K562 (cell line): ENCODE results near the gene LRRC74B. TPM values are rescaled to one million over a fixed set of nuclear protein-coding genes. Genes with fewer than 3 reads are reported as not detected.
A peak's percentile ranks its signal among the peaks of the same experiment; 100 is the strongest.

ENCODE experiments used
- ATAC-seq: fragments of 200-7000 bp; cut with Tn5 transposase; 3 replicates; pipeline ENCODE4 v1.9.1; 2020; ENCODE audit warnings: moderate library complexity
- BruUV-seq: library from RNA; stranded (reverse); fragments of 400-500 nt; replicated peaks from 2 replicates; lab custom pipeline; 2021; lab: Mats Ljungman, UMichigan
- CTCF ChIA-PET: fragments of 300-600 bp; formaldehyde crosslinking; extraction: SDS; loops from one replicate; lab custom pipeline; 2021; ENCODE audit warnings: low intra/inter-chr PET ratio; lab: Yijun Ruan, JAX
- POLR2A ChIA-PET: fragments of 300-600, 350-650 bp; sonication (Branson Sonifier 250); formaldehyde crosslinking; extraction: SDS; loops from one replicate; lab custom pipeline; 2021; ENCODE audit warnings: antibody characterized with exemption, inconsistent platforms; lab: Yijun Ruan, JAX
- DNase-seq, 4 experiments: peaks; one replicate each; pipeline versions ENCODE4 v3.0.0 to v3.0.0-alpha.2; 2011 to 2018; ENCODE audit warnings: low spot score in 3 of 4, mixed read lengths in 3 of 4; ENCODE audit errors: extremely low read depth in 1 of 4
- FAIRE-seq: peaks from 2 replicates; lab custom pipeline; 2011; peaks lifted over from hg19 to GRCh38; lab: Jason Lieb, UNC
- H2AFZ ChIP-seq: 2 replicates; pipeline ENCODE4 v1.6.0; 2011; ENCODE audit warnings: low read depth, low read length, control low read depth, inconsistent platforms
- H3K27ac ChIP-seq: fragments of 200-600 bp; 3 replicates; pipeline ENCODE4 v1.8.0; 2011; ENCODE audit warnings: low read depth, mild to moderate bottlenecking, control low read depth, inconsistent platforms, low read length, moderate library complexity, mixed read lengths; ENCODE audit errors: extremely low read depth
- H3K27me3 ChIP-seq, 2 experiments: fragments of 300-600 bp in 1 of 2; 2 replicates in 1 of 2; 3 replicates in 1 of 2; pipeline versions ENCODE4 v1.6.0 to v1.8.0; 2011; ENCODE audit warnings: inconsistent platforms in 2 of 2, low read length in 2 of 2, mild to moderate bottlenecking in 1 of 2, mixed read lengths in 1 of 2, moderate library complexity in 1 of 2; ENCODE audit not compliant: control insufficient read depth in 2 of 2, insufficient read depth in 2 of 2
- H3K36me3 ChIP-seq: fragments of 300-600 bp; 3 replicates; pipeline ENCODE4 v1.8.0; 2011; ENCODE audit warnings: mild to moderate bottlenecking, low read length, inconsistent platforms; ENCODE audit not compliant: control insufficient read depth, insufficient read depth
- H3K4me1 ChIP-seq, 2 experiments: fragments of 200-600 bp in 1 of 2; replicated peaks in 1 of 2; 2 replicates in 1 of 2; 3 replicates in 1 of 2; pipeline versions ENCODE4 v1.5.1 to v1.8.0; 2011; ENCODE audit warnings: inconsistent platforms in 2 of 2, low read length in 2 of 2, mild to moderate bottlenecking in 1 of 2, mixed read lengths in 1 of 2, moderate library complexity in 1 of 2; ENCODE audit not compliant: control insufficient read depth in 2 of 2, insufficient read depth in 2 of 2
- H3K4me2 ChIP-seq: 2 replicates; pipeline ENCODE4 v1.6.1; 2011; ENCODE audit warnings: low read length, control low read depth, inconsistent platforms, mixed read lengths; ENCODE audit not compliant: insufficient read depth
- H3K4me3 ChIP-seq: fragments of 200-600 bp; sonication (generic), shearing (Covaris generic); 2 replicates; pipeline ENCODE4 v1.5.1; 2016; ENCODE audit warnings: control low read depth, inconsistent platforms
- H3K79me2 ChIP-seq: fragments of 200-600 bp; 3 replicates; pipeline ENCODE4 v1.8.0; 2011; ENCODE audit warnings: low read length, inconsistent platforms; ENCODE audit not compliant: control insufficient read depth, insufficient read depth
- H3K9ac ChIP-seq, 2 experiments: 2 replicates each; pipeline versions ENCODE4 v1.6.0 to v1.6.1; 2011; ENCODE audit warnings: low read depth in 2 of 2, low read length in 2 of 2, control low read depth in 1 of 2, inconsistent platforms in 1 of 2, mild to moderate bottlenecking in 1 of 2, mixed read lengths in 1 of 2; ENCODE audit not compliant: insufficient read depth in 1 of 2
- H3K9me1 ChIP-seq: one replicate; pipeline ENCODE4 v1.6.0; 2011; ENCODE audit warnings: inconsistent platforms, mild to moderate bottlenecking, low read length, moderate library complexity; ENCODE audit not compliant: control insufficient read depth, insufficient read depth
- H3K9me3 ChIP-seq: replicated peaks from 2 replicates; pipeline ENCODE4 v1.5.1; 2011; ENCODE audit warnings: low read depth, low read length, inconsistent platforms; ENCODE audit not compliant: control insufficient read depth, insufficient read depth
- H4K20me1 ChIP-seq: replicated peaks from 2 replicates; pipeline ENCODE4 v1.6.1; 2011; ENCODE audit warnings: low read length, inconsistent platforms, mixed read lengths; ENCODE audit not compliant: control insufficient read depth, insufficient read depth
- ARHGAP35 ChIP-seq: fragments of 450-650 bp; IDR thresholded peaks from 2 replicates; pipeline ENCODE4 v1.6.1; 2018; ENCODE audit not compliant: partially characterized antibody
- C11orf30 ChIP-seq: fragments of 450-650 bp; IDR thresholded peaks from 2 replicates; pipeline ENCODE4 v1.6.1; 2016; ENCODE audit warnings: low read depth, mild to moderate bottlenecking
- CXXC5 ChIP-seq: fragments of 250-450 bp; sonication (Bioruptor Pico); IDR thresholded peaks from 2 replicates; pipeline ENCODE4 v1.8.0; 2022; ENCODE audit warnings: inconsistent platforms, mild to moderate bottlenecking, moderate library complexity
- MEIS2 ChIP-seq: fragments of 450-650 bp; IDR thresholded peaks from 2 replicates; pipeline ENCODE4 v1.6.1; 2014; ENCODE audit warnings: mild to moderate bottlenecking; ENCODE audit not compliant: partially characterized antibody
- STAG1 ChIP-seq: sonication (generic); formaldehyde crosslinking; IDR thresholded peaks from 2 replicates; pipeline ENCODE4 v1.5.0; 2020; ENCODE audit warnings: missing genetic modification reagents, borderline replicate concordance
- TEAD4 ChIP-seq, 2 experiments: sonication (generic) in 1 of 2; formaldehyde crosslinking in 1 of 2; IDR thresholded peaks; 2 replicates each; pipeline versions ENCODE4 v1.6.1 to v1.8.0; 2012 to 2022; ENCODE audit warnings: borderline replicate concordance in 1 of 2, inconsistent platforms in 1 of 2, low read length in 1 of 2, mild to moderate bottlenecking in 1 of 2, missing genetic modification reagents in 1 of 2
- ZNF184 ChIP-seq: sonication (generic); formaldehyde crosslinking; IDR thresholded peaks from 2 replicates; pipeline ENCODE4 v1.5.0; 2020; ENCODE audit warnings: missing genetic modification reagents
- WGBS: fragments of 100-300 bp; shearing (Covaris generic); methylation state at CpG from one replicate; pipeline ENCODE4 v1.1.6; 2016; ENCODE audit warnings: low coverage, mixed read lengths; ENCODE audit not compliant: insufficient coverage; ENCODE audit errors: missing lambda C conversion rate; 5-methylcytosine and 5-hydroxymethylcytosine counted together
- in situ Hi-C: fragments of 300-500 bp; cut with MboI; formaldehyde crosslinking; loops from 4 replicates; pipeline ENCODE4 v1.15.0; 2018; ENCODE audit warnings: inconsistent platforms, mixed read lengths
- intact Hi-C: fragments of 100-400 bp; cut with micrococcal nuclease; formaldehyde crosslinking; loops from 2 replicates; pipeline ENCODE4 v1.14.2; 2022
- polyA plus RNA-seq, 8 experiments: library from polyadenylated mRNA; depleted of rRNA in 4 of 8; stranded (reverse) in 5 of 8; unstranded in 3 of 8; fragments of >200 nt; fragmentation: Nextera tagmentation in 2 of 8; fragmentation: Illumina TruSeq in 1 of 8; extraction: Ambion mirVana in 2 of 8; extraction: Trizol in 1 of 8; gene quantifications; 2 replicates each; pipeline versions ENCODE4 v1.2.1 to v1.2.3, GENCODE V29; 2011 to 2014; ENCODE audit warnings: inconsistent platforms in 1 of 8, missing spikeins in 1 of 8
- total RNA-seq, 7 experiments: library from RNA; depleted of rRNA in 6 of 7; stranded (reverse); fragments of >200 nt in 6 of 7; fragmentation: Illumina TruSeq in 2 of 7; extraction: Trizol in 2 of 7; gene quantifications; 2 replicates each; pipeline versions ENCODE4 v1.2.1 to v1.2.3, GENCODE V29; 2011 to 2021; ENCODE audit warnings: low replicate concordance in 1 of 7
- TF ChIP-seq, protein P1 (sequence below), 2 experiments: fragments of 150-350 bp in 1 of 2; IDR thresholded peaks; 2 replicates each; pipeline ENCODE4 v1.6.1; 2012 to 2016; ENCODE audit warnings: low read depth in 2 of 2, low read length in 2 of 2, mild to moderate bottlenecking in 1 of 2, moderate library complexity in 1 of 2
- TF ChIP-seq, protein P2 (sequence below): fragments of 250-450 bp; sonication (Bioruptor Pico); IDR thresholded peaks from 2 replicates; pipeline ENCODE4 v1.4.0; 2020; ENCODE audit warnings: mild to moderate bottlenecking, moderate library complexity, borderline replicate concordance
- TF ChIP-seq, protein P3 (sequence below): sonication (generic); formaldehyde crosslinking; IDR thresholded peaks from 2 replicates; pipeline ENCODE4 v1.8.1; 2022; ENCODE audit warnings: missing genetic modification reagents

Gene LRRC74B
- total and polyA plus RNA-seq, 9 of the 15 experiments (the other 6 are each of a cell fraction or from before 2014, with no cell fraction given) = not detected

DNA sequence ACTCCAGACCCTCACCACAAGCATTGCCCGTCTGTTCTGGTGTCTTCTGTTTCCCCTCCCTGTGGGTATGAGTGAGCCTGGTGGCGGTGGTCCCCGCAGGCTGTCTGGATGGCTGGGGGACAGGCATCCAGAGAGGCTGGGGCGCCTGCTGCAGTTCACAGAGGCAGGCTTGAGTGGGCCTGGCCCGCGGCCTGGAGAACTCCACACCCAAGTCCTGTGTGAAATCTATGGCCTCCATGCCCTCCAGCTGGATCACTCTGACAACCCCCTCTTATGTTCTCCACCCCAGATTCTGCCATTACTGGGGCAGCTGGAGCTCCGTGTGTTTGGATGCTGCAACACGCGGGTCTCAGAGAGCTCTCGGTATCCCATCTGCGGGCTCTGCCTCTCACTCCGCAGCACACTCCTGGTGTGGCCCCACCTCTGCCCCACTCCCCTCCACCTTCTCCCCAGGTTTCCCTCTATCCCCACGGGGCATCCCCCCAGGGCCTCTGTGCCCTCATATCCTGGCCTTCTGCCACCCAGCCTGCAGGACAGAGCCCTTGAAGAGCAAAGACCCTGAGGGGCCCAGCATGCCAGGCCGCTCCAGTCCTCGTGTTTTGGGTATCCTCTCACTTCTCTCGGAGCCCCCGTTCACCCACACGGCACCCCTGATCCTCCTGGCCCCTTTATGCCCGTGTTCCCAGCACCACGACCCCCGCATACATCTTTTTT lies 31.3 kb downstream of the LRRC74B start (continued):
- TF ChIP-seq, protein P1, sequence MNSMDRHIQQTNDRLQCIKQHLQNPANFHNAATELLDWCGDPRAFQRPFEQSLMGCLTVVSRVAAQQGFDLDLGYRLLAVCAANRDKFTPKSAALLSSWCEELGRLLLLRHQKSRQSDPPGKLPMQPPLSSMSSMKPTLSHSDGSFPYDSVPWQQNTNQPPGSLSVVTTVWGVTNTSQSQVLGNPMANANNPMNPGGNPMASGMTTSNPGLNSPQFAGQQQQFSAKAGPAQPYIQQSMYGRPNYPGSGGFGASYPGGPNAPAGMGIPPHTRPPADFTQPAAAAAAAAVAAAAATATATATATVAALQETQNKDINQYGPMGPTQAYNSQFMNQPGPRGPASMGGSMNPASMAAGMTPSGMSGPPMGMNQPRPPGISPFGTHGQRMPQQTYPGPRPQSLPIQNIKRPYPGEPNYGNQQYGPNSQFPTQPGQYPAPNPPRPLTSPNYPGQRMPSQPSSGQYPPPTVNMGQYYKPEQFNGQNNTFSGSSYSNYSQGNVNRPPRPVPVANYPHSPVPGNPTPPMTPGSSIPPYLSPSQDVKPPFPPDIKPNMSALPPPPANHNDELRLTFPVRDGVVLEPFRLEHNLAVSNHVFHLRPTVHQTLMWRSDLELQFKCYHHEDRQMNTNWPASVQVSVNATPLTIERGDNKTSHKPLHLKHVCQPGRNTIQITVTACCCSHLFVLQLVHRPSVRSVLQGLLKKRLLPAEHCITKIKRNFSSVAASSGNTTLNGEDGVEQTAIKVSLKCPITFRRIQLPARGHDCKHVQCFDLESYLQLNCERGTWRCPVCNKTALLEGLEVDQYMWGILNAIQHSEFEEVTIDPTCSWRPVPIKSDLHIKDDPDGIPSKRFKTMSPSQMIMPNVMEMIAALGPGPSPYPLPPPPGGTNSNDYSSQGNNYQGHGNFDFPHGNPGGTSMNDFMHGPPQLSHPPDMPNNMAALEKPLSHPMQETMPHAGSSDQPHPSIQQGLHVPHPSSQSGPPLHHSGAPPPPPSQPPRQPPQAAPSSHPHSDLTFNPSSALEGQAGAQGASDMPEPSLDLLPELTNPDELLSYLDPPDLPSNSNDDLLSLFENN (IDR thresholded peaks at IDR 0.05; ENCODE audit: low read depth in 2 of 2, low read length in 2 of 2) = no peak
- TF ChIP-seq TEAD4 (IDR thresholded peaks at IDR 0.05; ENCODE audit: low read length) = no peak
- peak; percentile 71; the same call in 1 of the 2 replicates for TF ChIP-seq TEAD4 (CRISPR knock-in tag; IDR thresholded peaks at IDR 0.05; ENCODE audit: borderline replicate concordance)

DNA sequence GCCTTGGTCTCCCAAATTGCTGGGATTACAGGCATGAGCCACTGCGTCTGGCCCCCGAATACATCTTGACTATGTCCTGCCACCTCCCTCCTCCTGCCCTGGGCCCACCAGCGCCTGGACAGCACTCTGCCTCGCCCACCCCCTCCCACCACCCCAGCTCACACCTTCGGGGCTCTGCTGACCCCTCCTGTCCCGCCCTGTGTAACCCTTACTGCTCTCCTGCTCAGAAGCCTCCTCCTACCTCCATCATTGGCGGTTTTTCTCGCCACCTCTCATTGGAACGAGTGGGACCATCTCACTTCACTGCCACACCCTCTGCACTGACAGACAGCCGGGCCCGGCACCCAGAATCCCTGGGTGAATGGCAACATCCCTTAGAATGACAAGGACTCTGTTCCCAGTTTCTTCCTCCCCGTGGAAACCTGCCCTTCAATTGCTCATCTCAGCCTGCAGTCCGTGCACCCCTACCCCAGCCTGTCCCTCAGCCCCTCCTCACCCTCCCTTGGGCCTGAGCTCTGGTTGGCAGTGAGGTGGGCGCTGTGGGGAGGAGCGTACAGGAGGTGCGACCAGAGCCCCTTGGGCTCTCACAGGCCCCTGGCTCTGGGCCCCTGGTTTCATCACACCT lies 32.2 kb downstream of the LRRC74B start:
- H3K27me3 ChIP-seq = peaks cover 65 to 78% of the 10 kb centered on the region in 2 experiments
- DNase-seq (peak in 1 of 4 experiments; percentile 60), ATAC-seq (peak; percentile 18), FAIRE-seq (no peak)
- H3K27ac ChIP-seq = no peak overlapping the region
- WGBS = 3% methylated on average over 16 of the region's 16 CpGs
- peaks cover 9% of the 10 kb centered on the region for H4K20me1 ChIP-seq
- no peaks in the 10 kb centered on the region for H3K9me3 ChIP-seq
- H3K4me1 ChIP-seq = peaks cover 0 to 25% of the 10 kb centered on the region in 2 experiments; a peak in 2 of 5 replicates
- no TSS peak for BruUV-seq
- H3K79me2 ChIP-seq = no peaks in the 10 kb centered on the region
- no peak overlapping the region for H2AFZ ChIP-seq
- POLR2A ChIA-PET = interaction anchor here (0.5 to 1.2 kb wide), 4 partner anchors 8 to 1971 kb away, joined by 3 to 6 read pairs (median 4); no protein-coding TSS in a partner anchor
- H3K9ac ChIP-seq = peak overlapping the region in 1 of 2 experiments; percentile 43; a peak in 1 of 4 replicates
- H3K4me2 ChIP-seq = no peak overlapping the region
- H3K36me3 ChIP-seq = no peaks in the 10 kb centered on the region
- no peak overlapping the region for H3K4me3 ChIP-seq
- no peaks in the 10 kb centered on the region for H3K9me1 ChIP-seq
- intact Hi-C loops = no loop called here
- in situ Hi-C loops = no loop called here
- CTCF ChIA-PET = no interaction called here
- TF ChIP-seq CXXC5 (CRISPR knock-in tag) (no peak), C11orf30 (no peak), MEIS2 (no peak), ZNF184 (0 out of 2 replicates have a peak, but pooled peaks have one; percentile 18), STAG1 (CRISPR knock-in tag) (no peak), ARHGAP35 (no peak)
- TF ChIP-seq, protein P2, sequence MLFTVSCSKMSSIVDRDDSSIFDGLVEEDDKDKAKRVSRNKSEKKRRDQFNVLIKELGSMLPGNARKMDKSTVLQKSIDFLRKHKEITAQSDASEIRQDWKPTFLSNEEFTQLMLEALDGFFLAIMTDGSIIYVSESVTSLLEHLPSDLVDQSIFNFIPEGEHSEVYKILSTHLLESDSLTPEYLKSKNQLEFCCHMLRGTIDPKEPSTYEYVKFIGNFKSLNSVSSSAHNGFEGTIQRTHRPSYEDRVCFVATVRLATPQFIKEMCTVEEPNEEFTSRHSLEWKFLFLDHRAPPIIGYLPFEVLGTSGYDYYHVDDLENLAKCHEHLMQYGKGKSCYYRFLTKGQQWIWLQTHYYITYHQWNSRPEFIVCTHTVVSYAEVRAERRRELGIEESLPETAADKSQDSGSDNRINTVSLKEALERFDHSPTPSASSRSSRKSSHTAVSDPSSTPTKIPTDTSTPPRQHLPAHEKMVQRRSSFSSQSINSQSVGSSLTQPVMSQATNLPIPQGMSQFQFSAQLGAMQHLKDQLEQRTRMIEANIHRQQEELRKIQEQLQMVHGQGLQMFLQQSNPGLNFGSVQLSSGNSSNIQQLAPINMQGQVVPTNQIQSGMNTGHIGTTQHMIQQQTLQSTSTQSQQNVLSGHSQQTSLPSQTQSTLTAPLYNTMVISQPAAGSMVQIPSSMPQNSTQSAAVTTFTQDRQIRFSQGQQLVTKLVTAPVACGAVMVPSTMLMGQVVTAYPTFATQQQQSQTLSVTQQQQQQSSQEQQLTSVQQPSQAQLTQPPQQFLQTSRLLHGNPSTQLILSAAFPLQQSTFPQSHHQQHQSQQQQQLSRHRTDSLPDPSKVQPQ (CRISPR knock-in tag) = no peak
- TF ChIP-seq, protein P3, sequence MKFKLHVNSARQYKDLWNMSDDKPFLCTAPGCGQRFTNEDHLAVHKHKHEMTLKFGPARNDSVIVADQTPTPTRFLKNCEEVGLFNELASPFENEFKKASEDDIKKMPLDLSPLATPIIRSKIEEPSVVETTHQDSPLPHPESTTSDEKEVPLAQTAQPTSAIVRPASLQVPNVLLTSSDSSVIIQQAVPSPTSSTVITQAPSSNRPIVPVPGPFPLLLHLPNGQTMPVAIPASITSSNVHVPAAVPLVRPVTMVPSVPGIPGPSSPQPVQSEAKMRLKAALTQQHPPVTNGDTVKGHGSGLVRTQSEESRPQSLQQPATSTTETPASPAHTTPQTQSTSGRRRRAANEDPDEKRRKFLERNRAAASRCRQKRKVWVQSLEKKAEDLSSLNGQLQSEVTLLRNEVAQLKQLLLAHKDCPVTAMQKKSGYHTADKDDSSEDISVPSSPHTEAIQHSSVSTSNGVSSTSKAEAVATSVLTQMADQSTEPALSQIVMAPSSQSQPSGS (CRISPR knock-in tag) = 0 out of 2 replicates have a peak, but pooled peaks have one; percentile 62
